Germinal center (tissue), 1 donor: Measurements from ENCODE around the gene NPIPB2.
A peak's percentile ranks its signal among the peaks of the same experiment; 100 is the strongest.
"Not testable (repeated sequence)": the region's sequence is repeated elsewhere in the genome, so short reads cannot be mapped to it uniquely, and the experiment has no call there.

Experiments
- DNase-seq: peaks from one replicate; pipeline ENCODE4 v3.0.0; 2012; ENCODE audit warnings: mixed read lengths, low spot score

NPIPB2 gene

GRCh38 chr16:11941945-11942344 is at the start of gene NPIPB2:
Gene NPIPB2 (minus strand): TSS chr16:11942045. CDS start chr16:11942045, 0 bp downstream.
- not testable (repeated sequence) for DNase-seq

GRCh38 chr16:11990702-11991390 is 49.0 kb upstream of the NPIPB2 start:
- no peak for DNase-seq

DNA sequence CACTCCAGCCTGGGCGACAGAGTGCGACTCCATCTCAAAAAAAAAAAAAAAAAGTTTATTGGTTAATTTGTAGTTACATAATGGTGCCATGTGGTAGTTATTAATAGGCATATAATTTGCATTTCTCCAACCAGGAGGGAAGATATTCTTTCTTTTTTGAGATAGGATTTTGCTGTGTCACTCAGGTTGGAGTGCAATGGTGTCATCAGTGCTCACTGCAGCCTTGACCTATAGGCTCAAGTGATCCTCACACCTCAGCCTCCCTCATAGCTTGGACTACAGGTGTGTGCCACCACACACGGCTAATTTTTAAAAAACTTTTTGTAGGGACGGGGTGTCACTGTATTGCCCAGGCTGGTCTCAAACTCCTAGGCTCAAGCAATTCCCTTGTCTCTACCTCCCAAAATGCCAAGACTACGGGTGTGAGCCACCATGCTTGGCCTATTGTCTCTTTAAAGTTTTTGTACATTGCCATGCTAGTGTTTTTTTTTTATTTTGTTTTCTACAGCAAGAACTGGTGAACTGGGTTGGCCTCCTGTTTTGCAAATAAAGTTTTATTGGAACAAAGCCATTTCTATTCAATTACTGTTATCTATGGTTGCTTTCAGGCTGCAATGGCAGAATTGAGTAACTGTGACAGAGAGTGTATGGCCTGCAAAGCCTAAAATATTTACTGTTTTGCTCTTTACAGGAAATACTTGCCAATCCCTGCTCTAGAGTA is 46.6 kb upstream of the NPIPB2 start:
- DNase-seq, result no peak

- no peak for DNase-seq
Measured at GRCh38 chr16:11986521-11987057, 44.7 kb upstream of the NPIPB2 start.

DNA sequence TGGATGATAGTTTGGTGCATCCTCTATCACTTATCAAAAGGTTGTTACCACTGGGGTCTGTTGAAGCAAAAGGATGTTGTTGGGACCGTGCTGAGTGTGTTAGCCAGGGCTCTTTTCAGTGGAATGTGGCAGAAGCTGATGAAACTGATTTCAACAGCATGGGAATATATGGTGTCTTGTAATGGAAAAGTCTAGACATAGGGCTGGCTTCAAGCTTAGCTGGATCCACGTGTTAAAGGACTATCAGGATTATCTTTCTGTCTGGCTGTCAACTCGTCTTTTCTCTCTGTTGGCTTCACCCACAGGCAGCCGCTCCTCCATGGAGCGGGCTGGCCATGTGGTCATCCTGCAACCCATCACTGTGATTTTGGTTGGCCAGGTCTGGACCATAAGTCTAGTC is 43.4 kb upstream of the NPIPB2 start:
- no peak for DNase-seq

DNA sequence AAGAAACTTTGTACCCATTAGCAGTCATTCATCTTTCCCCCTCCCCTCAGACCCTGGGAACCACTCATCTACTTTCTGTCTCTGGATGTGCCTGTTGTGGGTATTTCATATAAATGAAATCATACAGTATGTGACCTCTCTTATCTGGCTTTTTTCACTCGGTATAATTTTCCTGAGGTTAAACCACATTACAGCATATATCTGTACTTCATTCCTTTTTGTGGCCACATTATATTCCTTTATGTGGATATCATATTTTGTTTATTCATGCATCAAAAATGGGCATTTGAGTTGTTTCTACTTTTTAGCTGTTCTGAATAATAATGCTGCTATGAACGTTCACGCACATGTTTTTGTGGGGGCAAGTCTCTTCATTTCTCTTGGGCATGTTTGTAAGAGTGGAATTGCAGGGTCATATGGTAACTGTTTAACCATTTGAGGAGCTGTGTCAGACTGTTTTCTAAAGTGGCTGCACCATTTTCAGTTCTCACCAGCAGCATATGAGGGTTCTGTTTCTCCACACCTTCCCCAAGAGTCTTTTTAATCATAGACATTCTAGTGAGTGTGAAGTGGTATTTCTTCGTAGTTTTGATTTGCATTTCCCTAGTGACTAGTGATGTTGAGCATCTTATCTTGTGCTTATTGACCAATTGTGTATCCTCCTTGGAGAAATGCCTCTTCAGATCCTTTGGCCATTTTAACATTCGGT is 38.4 kb upstream of the NPIPB2 start:
- DNase-seq, result no peak

GRCh38 chr16:11979013-11979672 is 37.3 kb upstream of the NPIPB2 start:
- DNase-seq, result no peak

- no peak for DNase-seq
Measured at GRCh38 chr16:11978080-11978479, 36.2 kb upstream of the NPIPB2 start.

GRCh38 chr16:11977376-11978041 is 35.7 kb upstream of the NPIPB2 start:
- DNase-seq, result no peak

DNA sequence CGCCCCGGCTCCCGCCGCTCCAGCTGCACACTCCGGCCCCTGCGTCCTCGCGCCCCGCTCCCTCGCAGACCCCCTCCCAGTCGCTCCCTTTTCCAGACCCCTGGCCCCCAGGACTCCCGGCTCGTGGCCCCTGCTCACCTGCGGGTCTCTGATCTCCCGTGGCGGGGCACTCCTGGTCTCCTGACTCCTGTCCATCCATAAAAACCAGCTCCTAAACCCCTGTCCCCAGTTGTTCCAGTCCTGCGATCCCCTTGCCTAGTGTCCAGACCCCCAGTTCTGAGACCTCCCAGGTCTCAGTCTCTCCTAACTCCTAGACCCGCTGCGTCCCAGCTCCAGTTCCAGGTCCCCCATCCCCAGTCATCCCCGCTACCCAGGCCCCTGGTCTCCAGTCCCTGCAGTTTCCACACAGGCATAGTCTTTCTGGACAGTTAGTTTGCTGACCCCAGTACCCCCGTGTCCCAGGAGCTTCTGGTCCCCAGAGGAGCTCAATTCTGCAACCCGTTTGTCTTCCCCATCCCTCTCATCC is 35.1 kb upstream of the NPIPB2 start:
- DNase-seq, result no peak

- no peak for DNase-seq
Measured at GRCh38 chr16:11973070-11973469, 31.2 kb upstream of the NPIPB2 start.

GRCh38 chr16:11972128-11972527 is 30.3 kb upstream of the NPIPB2 start:
- DNase-seq, result no peak

DNA sequence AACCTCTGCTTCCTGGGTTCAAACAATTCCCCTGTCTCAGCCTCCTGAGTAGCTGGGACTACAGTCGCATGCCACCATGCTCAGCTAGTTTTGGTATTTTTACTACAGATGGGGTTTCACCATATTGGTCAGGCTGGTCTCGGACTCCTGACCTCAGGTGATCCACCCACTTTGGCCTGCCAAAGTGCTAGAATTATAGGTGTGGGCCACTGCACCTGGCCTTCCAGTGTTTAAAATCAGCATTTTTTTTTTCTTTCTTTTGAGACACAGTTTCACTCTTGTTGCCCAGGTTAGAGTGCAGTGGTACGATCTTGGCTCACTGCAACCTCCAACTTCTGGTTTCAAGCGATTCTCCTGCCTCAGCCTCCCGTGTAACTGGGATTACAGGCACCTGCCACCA is 28.4 kb upstream of the NPIPB2 start:
- DNase-seq, result not testable (repeated sequence)

DNA sequence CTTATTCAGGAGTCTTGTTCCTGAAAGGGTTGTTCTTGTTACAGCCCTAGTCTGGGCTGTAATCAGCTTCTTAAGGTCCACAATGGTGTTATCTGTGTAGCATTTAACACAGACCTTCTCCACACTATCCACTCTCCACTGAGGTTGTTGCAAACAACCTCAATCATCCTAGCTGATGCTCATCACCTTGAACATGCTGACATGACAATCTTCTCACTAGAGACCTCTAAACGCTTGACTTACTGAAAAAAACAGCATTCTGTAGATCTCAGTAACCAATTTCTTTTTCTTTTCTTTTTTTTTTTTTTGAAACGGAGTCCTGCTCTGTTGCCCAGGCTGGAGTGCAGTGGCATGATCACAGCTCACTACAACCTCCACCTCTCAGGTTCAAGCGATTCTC is 26.7 kb upstream of the NPIPB2 start:
- no peak for DNase-seq

- DNase-seq, result no peak
Measured at GRCh38 chr16:11967195-11967911, 25.5 kb upstream of the NPIPB2 start.

DNA sequence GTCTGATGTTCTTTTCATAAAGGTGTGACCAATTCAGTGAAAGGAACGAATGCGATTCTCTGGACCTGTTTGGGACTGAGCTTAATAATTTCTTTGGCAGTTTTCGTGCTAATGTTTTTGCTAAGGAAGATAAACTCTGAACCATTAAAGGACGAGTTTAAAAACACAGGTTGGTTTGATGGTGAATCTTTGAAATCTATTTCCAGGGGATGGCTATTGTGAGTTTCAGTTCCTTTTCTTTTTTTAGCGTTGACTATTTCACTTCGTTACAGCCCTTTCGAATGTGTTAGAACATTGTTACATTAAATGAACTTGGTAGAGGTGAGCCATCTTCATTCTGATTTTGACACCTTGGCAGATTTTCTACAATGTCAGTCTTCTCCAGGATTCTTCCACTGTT is 24.3 kb upstream of the NPIPB2 start:
- DNase-seq, result peak; percentile 64

GRCh38 chr16:11964761-11965551 is 23.1 kb upstream of the NPIPB2 start, which contains the start of gene TNFRSF17:
Gene TNFRSF17 (plus strand): TSS chr16:11965210. CDS start chr16:11965325, 115 bp downstream.
- peak; percentile 64 for DNase-seq

- no peak for DNase-seq
Measured at GRCh38 chr16:11963706-11964105, 21.9 kb upstream of the NPIPB2 start.

DNA sequence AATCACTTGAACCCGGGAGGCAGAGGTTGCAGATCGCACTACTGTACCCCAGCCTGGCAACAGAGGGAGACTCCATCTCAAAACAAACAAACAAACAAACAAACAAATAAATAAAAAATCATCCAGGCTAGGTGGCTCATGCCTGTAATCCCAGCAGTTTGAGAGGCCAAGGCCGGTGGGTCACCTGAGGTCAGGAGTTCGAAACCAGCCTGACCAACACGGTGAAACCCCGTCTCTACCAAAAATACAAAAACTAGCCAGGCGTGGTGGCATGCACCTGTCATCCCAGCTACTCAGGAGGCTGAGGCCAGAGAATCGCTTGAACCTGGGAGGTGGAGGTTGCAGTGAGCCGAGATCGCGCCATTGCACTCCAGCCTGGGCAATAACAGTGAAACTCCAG is 21.1 kb upstream of the NPIPB2 start:
- not testable (repeated sequence) for DNase-seq

DNA sequence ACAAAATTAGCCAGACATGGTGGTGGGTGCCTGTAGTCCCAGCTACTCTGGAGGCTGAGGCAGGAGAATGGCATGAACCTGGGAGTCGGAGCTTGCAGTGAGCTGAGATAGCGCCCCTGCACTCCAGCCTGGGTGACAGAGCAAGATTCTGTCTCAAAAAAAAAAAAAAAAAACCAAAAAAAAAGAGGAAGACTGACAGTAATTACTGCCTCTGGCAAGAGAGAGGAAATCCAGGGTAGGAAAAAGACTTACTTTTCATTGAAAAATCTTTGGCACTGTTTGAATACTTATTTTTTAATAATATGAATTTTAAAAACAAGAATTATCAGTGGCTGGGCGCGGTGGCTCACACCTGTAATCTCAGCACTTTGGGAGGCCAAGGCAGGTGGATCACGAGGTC is 20.6 kb upstream of the NPIPB2 start:
- DNase-seq, result not testable (repeated sequence)
